Measurements from ENCODE around the gene ZNF354C.

- no peak for TF ChIP-seq CTCF (IDR thresholded peaks at IDR 0.05)
- no peak for TF ChIP-seq POLR2A (IDR thresholded peaks at IDR 0.05)
- no peak for TF ChIP-seq POLR2AphosphoS5 (IDR thresholded peaks at IDR 0.05; ENCODE audit: insufficient read depth in 1 of 2, low read depth in 1 of 2)
Observed at GRCh38 chr5:179061025-179061424, 852 bp downstream of the ZNF354C start.

Measured in vagina (tissue), 2 donors.